Activated CD4-positive, alpha-beta T cell treated with anti-CD3 and anti-CD28 coated beads, Interleukin-2, Interleukin-6, amounts not matched to agents 100 ng/mL and 50 ng/mL, durations not matched to agents 16 hours and 8 hours (primary cell): ENCODE results near the gene JUP.

Experiments used
- DNase-seq: peaks from one replicate; pipeline ENCODE4 v3.0.0-alpha.2; 2020

JUP gene

GRCh38 chr17:41806685-41807445 lies 20.4 kb upstream of the JUP start:
- DNase-seq, result no peak

- no peak for DNase-seq
These were observed 16.8 kb upstream of the JUP start for GRCh38 chr17:41803049-41804020.

- peak; percentile 81 for DNase-seq
These were observed 15.1 kb upstream of the JUP start for GRCh38 chr17:41801374-41802271.

GRCh38 chr17:41800601-41801373 lies 14.3 kb upstream of the JUP start:
- no peak for DNase-seq

GRCh38 chr17:41799366-41799765 lies 12.9 kb upstream of the JUP start:
- no peak for DNase-seq

- no peak for DNase-seq
These were observed 10.9 kb upstream of the JUP start for GRCh38 chr17:41797377-41797776.

GRCh38 chr17:41796121-41796895 lies 9.8 kb upstream of the JUP start:
- DNase-seq, result no peak

- no peak for DNase-seq
These were observed 8.0 kb upstream of the JUP start for GRCh38 chr17:41794540-41794975.

- no peak for DNase-seq
These were observed 7.5 kb upstream of the JUP start for GRCh38 chr17:41793784-41794539.

- no peak for DNase-seq
These were observed 6.6 kb upstream of the JUP start for GRCh38 chr17:41792845-41793783.

- no peak for DNase-seq
These were observed 509 bp upstream of the JUP start for GRCh38 chr17:41787021-41787418.

GRCh38 chr17:41785859-41786226 lies 668 bp downstream of the JUP start:
- no peak for DNase-seq

- no peak for DNase-seq
These were observed 1.2 kb downstream of the JUP start for GRCh38 chr17:41785091-41785858.

- DNase-seq, result peak; percentile 25
These were observed 2.2 kb downstream of the JUP start for GRCh38 chr17:41784207-41784744.

- DNase-seq, result no peak
These were observed 4.4 kb downstream of the JUP start for GRCh38 chr17:41782142-41782541.

GRCh38 chr17:41781404-41782110 lies 5.0 kb downstream of the JUP start:
- DNase-seq, result no peak

- no peak for DNase-seq
These were observed 6.6 kb downstream of the JUP start for GRCh38 chr17:41779954-41780353.
